ENCODE data around the gene DNAL1.

DNAL1 gene

GRCh38 chr14:73719791-73720190 lies 75.0 kb downstream of the DNAL1 start:
- TF ChIP-seq CTCF (conservative IDR thresholded peaks at IDR 0.05; ENCODE audit: low read length) (no peak), EZH2phosphoT487 (IDR thresholded peaks at IDR 0.05; ENCODE audit: borderline replicate concordance) (no peak)
- H3K27me3 ChIP-seq (ENCODE audit: insufficient read depth, low read length, poor library complexity, severe bottlenecking), result no peaks in the 10 kb centered on the region
- H3K79me2 ChIP-seq (ENCODE audit: insufficient read depth, low read length), result no peaks in the 10 kb centered on the region
- no peak overlapping the region for H2AFZ ChIP-seq (ENCODE audit: low read length)
- peaks cover 88% of the 10 kb centered on the region; the same call in 1 of the 2 replicates for H3K36me3 ChIP-seq (ENCODE audit: insufficient read depth, low read length)
- no peaks in the 10 kb centered on the region for H3K9me2 ChIP-seq (replicated peaks; ENCODE audit: low read depth, low read length)
- H3K4me2 ChIP-seq (ENCODE audit: low read depth, low read length, poor library complexity, severe bottlenecking), result no peak overlapping the region
- no peak overlapping the region for H3K4me3 ChIP-seq (ENCODE audit: low read length, poor library complexity, severe bottlenecking)
- H3K9ac ChIP-seq (ENCODE audit: low read depth, low read length, poor library complexity, severe bottlenecking), result no peak overlapping the region
- peaks cover 1% of the 10 kb centered on the region for H4K20me1 ChIP-seq (ENCODE audit: insufficient read depth, low read length, poor library complexity, severe bottlenecking)
- H3F3A ChIP-seq (ENCODE audit: low read depth), result peaks cover 5% of the 10 kb centered on the region; the same call in 1 of the 2 replicates
- H3K4me1 ChIP-seq (ENCODE audit: insufficient read depth, low read length, poor library complexity, severe bottlenecking), result peaks cover under 1% of the 10 kb centered on the region
- no peaks in the 10 kb centered on the region for H3K9me3 ChIP-seq (ENCODE audit: insufficient read depth, low read depth, low read length)

GRCh38 chr14:73720636-73721035 lies 75.8 kb downstream of the DNAL1 start:
- Histone ChIP-seq H3K9ac (ENCODE audit: low read depth, low read length, poor library complexity, severe bottlenecking) (no peak overlapping the region), H3K4me1 (ENCODE audit: insufficient read depth, low read length, poor library complexity, severe bottlenecking) (no peaks in the 10 kb centered on the region), H3F3A (ENCODE audit: low read depth) (no peaks in the 10 kb centered on the region; the same call in 1 of the 2 replicates), H3K4me3 (ENCODE audit: low read length, poor library complexity, severe bottlenecking) (no peak overlapping the region), H3K27me3 (ENCODE audit: insufficient read depth, low read length, poor library complexity, severe bottlenecking) (no peaks in the 10 kb centered on the region), H3K9me2 (replicated peaks; ENCODE audit: low read depth, low read length) (no peaks in the 10 kb centered on the region), H3K79me2 (ENCODE audit: insufficient read depth, low read length) (no peaks in the 10 kb centered on the region), H3K9me3 (ENCODE audit: insufficient read depth, low read depth, low read length) (no peaks in the 10 kb centered on the region), H2AFZ (ENCODE audit: low read length) (no peak overlapping the region), H3K4me2 (ENCODE audit: low read depth, low read length, poor library complexity, severe bottlenecking) (no peak overlapping the region), H3K36me3 (ENCODE audit: insufficient read depth, low read length) (peaks cover 94% of the 10 kb centered on the region; the same call in 1 of the 2 replicates), H4K20me1 (ENCODE audit: insufficient read depth, low read length, poor library complexity, severe bottlenecking) (no peaks in the 10 kb centered on the region)
- TF ChIP-seq EZH2phosphoT487 (IDR thresholded peaks at IDR 0.05; ENCODE audit: borderline replicate concordance), result no peak
- TF ChIP-seq CTCF (conservative IDR thresholded peaks at IDR 0.05; ENCODE audit: low read length), result no peak

GRCh38 chr14:73721101-73721821 lies 76.5 kb downstream of the DNAL1 start:
- no peaks in the 10 kb centered on the region for H3K79me2 ChIP-seq (ENCODE audit: insufficient read depth, low read length)
- no peak overlapping the region for H2AFZ ChIP-seq (ENCODE audit: low read length)
- peaks cover 94% of the 10 kb centered on the region; the same call in 1 of the 2 replicates for H3K36me3 ChIP-seq (ENCODE audit: insufficient read depth, low read length)
- no peak overlapping the region for H3K9ac ChIP-seq (ENCODE audit: low read depth, low read length, poor library complexity, severe bottlenecking)
- H3K4me1 ChIP-seq (ENCODE audit: insufficient read depth, low read length, poor library complexity, severe bottlenecking), result no peaks in the 10 kb centered on the region
- no peaks in the 10 kb centered on the region for H3F3A ChIP-seq (ENCODE audit: low read depth)
- H3K27me3 ChIP-seq (ENCODE audit: insufficient read depth, low read length, poor library complexity, severe bottlenecking), result no peaks in the 10 kb centered on the region
- H4K20me1 ChIP-seq (ENCODE audit: insufficient read depth, low read length, poor library complexity, severe bottlenecking), result no peaks in the 10 kb centered on the region
- no peaks in the 10 kb centered on the region for H3K9me2 ChIP-seq (replicated peaks; ENCODE audit: low read depth, low read length)
- TF ChIP-seq CTCF (conservative IDR thresholded peaks at IDR 0.05; ENCODE audit: low read length), result no peak
- no peak for TF ChIP-seq EZH2phosphoT487 (IDR thresholded peaks at IDR 0.05; ENCODE audit: borderline replicate concordance)
- no peaks in the 10 kb centered on the region for H3K9me3 ChIP-seq (ENCODE audit: insufficient read depth, low read depth, low read length)
- no peak overlapping the region for H3K4me3 ChIP-seq (ENCODE audit: low read length, poor library complexity, severe bottlenecking)
- no peak overlapping the region for H3K4me2 ChIP-seq (ENCODE audit: low read depth, low read length, poor library complexity, severe bottlenecking)
